Tibial nerve (tissue), 4 donors: Measurements from ENCODE around the gene FAM169A.

Experiments
- CTCF ChIP-seq, 5 experiments: fragments of 200-600 bp in 3 of 5; fragments of 450-650 bp in 2 of 5; sonication (generic) in 3 of 5; IDR thresholded peaks; one replicate each; pipeline ENCODE4 v1.5.1; 2016 to 2019; ENCODE audit warnings: antibody characterized with exemption in 5 of 5, mild to moderate bottlenecking in 3 of 5, moderate library complexity in 2 of 5
- EP300 ChIP-seq, 2 donors: sonication (generic); formaldehyde crosslinking; IDR thresholded peaks; one replicate each; pipeline ENCODE4 v1.6.1; 2017; ENCODE audit warnings: antibody characterized with exemption in 2 of 2, mild to moderate bottlenecking in 1 of 2
- POLR2A ChIP-seq, 2 donors: fragments of 450-650 bp; IDR thresholded peaks; one replicate each; pipeline ENCODE4 v1.6.1; 2017; ENCODE audit warnings: antibody characterized with exemption in 2 of 2, mild to moderate bottlenecking in 2 of 2, moderate library complexity in 2 of 2

DNA sequence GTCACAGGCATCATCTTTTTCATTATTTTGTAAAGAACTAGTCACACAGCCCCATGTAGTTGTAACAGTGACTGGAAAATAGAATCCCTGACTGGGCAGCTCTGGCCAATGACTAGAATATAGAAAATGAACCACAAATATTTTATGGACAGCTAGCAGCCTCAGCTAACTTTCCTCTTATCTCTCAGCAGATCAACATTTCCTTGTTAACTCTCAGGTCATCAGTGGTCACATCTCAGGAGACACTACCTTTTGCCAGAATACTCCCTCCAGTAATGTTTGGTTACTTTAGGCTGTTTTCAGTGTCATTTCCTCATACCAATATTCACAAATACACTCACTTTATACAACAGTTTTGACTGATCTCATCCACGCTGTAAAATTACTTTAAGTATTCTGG, 43.9 kb downstream of the FAM169A start:
- TF ChIP-seq CTCF (IDR thresholded peaks at IDR 0.05) (no peak), POLR2A (IDR thresholded peaks at IDR 0.05) (no peak), EP300 (IDR thresholded peaks at IDR 0.05) (no peak)
